Measurements from ENCODE around the gene MEOX1.

- TF ChIP-seq CTCF (conservative IDR thresholded peaks at IDR 0.05; ENCODE audit: low read depth, low read length) (no peak), EZH2phosphoT487 (IDR thresholded peaks at IDR 0.05; ENCODE audit: borderline replicate concordance, low read length) (no peak)
Observed at GRCh38 chr17:43670645-43671030, 8.9 kb upstream of the MEOX1 start.

Measured in PC-3 (cell line).